Measurements from ENCODE around the gene LAMB4. TPM values are rescaled to one million over a fixed set of nuclear protein-coding genes. Genes with fewer than 3 reads are reported as not detected.

Gene LAMB4
- total RNA-seq, 6 experiments from 2014 or later = not detected

- ATAC-seq = no peak
- H3K36me3 ChIP-seq = no peaks in the 10 kb centered on the region
- intact Hi-C loops (cut with DNase I) = no loop called here
These were observed 104.0 kb downstream of the LAMB4 start for GRCh38 chr7:108026116-108026515.

GRCh38 chr7:108024538-108024937 is 105.6 kb downstream of the LAMB4 start:
- DNase-seq (no peak), ATAC-seq (no peak)
- 59% methylated on average over 6 of the region's 6 CpGs for WGBS (ENCODE audit: insufficient coverage, low coverage, low lambda C conversion rate, missing lambda C conversion rate)
- intact Hi-C loops (cut with DNase I) = no loop called here
- H3K27me3 ChIP-seq = no peaks in the 10 kb centered on the region
- no peaks in the 10 kb centered on the region for H3K9me3 ChIP-seq
- no peaks in the 10 kb centered on the region for H3K4me1 ChIP-seq
- TF ChIP-seq POLR2A (IDR thresholded peaks at IDR 0.05) = no peak
- no peak for TF ChIP-seq CTCF (IDR thresholded peaks at IDR 0.05)
- H3K36me3 ChIP-seq = no peaks in the 10 kb centered on the region
- H3K27ac ChIP-seq = no peak overlapping the region
- H3K4me3 ChIP-seq = no peak overlapping the region

More at GRCh38 chr7:108026116-108026515, 104.0 kb downstream of the LAMB4 start:
- WGBS (ENCODE audit: insufficient coverage, low coverage, low lambda C conversion rate, missing lambda C conversion rate) = 73% methylated on average over 5 of the region's 5 CpGs
- Histone ChIP-seq H3K4me1 (no peaks in the 10 kb centered on the region), H3K4me3 (no peak overlapping the region), H3K27ac (no peak overlapping the region), H3K9me3 (no peaks in the 10 kb centered on the region), H3K27me3 (no peaks in the 10 kb centered on the region)
- no peak for TF ChIP-seq POLR2A (IDR thresholded peaks at IDR 0.05)
- TF ChIP-seq CTCF (IDR thresholded peaks at IDR 0.05) = no peak
- DNase-seq = no peak

DNA sequence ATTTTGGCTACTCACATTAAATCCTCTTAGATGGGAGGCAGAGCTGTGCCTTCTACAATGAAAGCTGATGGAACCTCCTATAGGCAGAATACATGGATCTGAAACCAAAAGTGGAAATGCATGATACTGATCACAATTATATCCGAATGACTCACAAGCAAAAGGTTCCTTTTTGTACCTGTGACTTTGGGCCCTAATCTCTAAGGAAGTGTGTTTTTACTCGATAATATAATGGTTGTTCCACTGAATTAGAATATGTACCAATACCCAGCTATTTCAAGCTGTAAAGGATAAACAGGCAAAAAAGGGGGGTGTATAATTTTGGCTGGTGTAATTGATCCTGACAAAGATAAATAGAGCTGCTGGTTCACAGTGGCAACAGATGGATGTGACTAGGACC is 109.6 kb downstream of the LAMB4 start:
- Histone ChIP-seq H3K27me3 (no peaks in the 10 kb centered on the region), H3K9me3 (no peaks in the 10 kb centered on the region), H3K4me3 (no peak overlapping the region), H3K36me3 (no peaks in the 10 kb centered on the region), H3K27ac (no peak overlapping the region), H3K4me1 (no peaks in the 10 kb centered on the region)
- intact Hi-C loops (cut with DNase I) = no loop called here
- 63% methylated on average over 2 of the region's 2 CpGs for WGBS (ENCODE audit: insufficient coverage, low coverage, low lambda C conversion rate, missing lambda C conversion rate)
- no peak for TF ChIP-seq CTCF (IDR thresholded peaks at IDR 0.05)
- TF ChIP-seq POLR2A (IDR thresholded peaks at IDR 0.05) = no peak
- DNase-seq (no peak), ATAC-seq (peak in 1 of 4 donors; percentile 57)

- no peak for ATAC-seq
- WGBS (ENCODE audit: insufficient coverage, low coverage, low lambda C conversion rate, missing lambda C conversion rate) = 76% methylated on average over 2 of the region's 4 CpGs
These were observed 111.5 kb downstream of the LAMB4 start for GRCh38 chr7:108018668-108019067.

More at GRCh38 chr7:108018668-108019067, 111.5 kb downstream of the LAMB4 start:
- H3K4me3 ChIP-seq = no peak overlapping the region
- no peaks in the 10 kb centered on the region for H3K36me3 ChIP-seq
- DNase-seq = no peak
- no peak overlapping the region for H3K27ac ChIP-seq
- no peaks in the 10 kb centered on the region for H3K9me3 ChIP-seq
- no peaks in the 10 kb centered on the region for H3K27me3 ChIP-seq
- intact Hi-C loops (cut with DNase I) = no loop called here
- TF ChIP-seq POLR2A (IDR thresholded peaks at IDR 0.05) (no peak), CTCF (IDR thresholded peaks at IDR 0.05) (no peak)
- H3K4me1 ChIP-seq = no peaks in the 10 kb centered on the region
